Fibroblast of the aortic adventitia (primary cell): Measurements from ENCODE around the gene NMUR1. TPM values are rescaled to one million over a fixed set of nuclear protein-coding genes. Genes with fewer than 3 reads are reported as not detected.
"Not testable (repeated sequence)": the region's sequence is repeated elsewhere in the genome, so short reads cannot be mapped to it uniquely, and the experiment has no call there.

Experiments
- DNase-seq: peaks from one replicate; pipeline ENCODE4 v3.0.0-alpha.2; 2010; ENCODE audit warnings: low read depth
- H3K4me3 ChIP-seq: 2 replicates; pipeline ENCODE4 v1.5.1; 2011; ENCODE audit warnings: low read depth, mild to moderate bottlenecking, control low read depth, low read length, moderate library complexity
- CTCF ChIP-seq: IDR thresholded peaks from 2 replicates; pipeline ENCODE4 v1.5.1; 2011; ENCODE audit warnings: mild to moderate bottlenecking, low read length, control low read depth, inconsistent platforms; ENCODE audit not compliant: insufficient read depth
- total RNA-seq: library from RNA; depleted of rRNA; stranded (reverse); fragments of >200 nt; gene quantifications from 2 replicates; pipeline ENCODE4 v1.2.3, GENCODE V29; 2012; ENCODE audit warnings: low replicate concordance

Gene NMUR1
- not detected in 2 replicates for total RNA-seq

- no peak for DNase-seq
- TF ChIP-seq CTCF: peak; percentile 47
- H3K4me3 ChIP-seq: peak within 1 kb of the TSS; percentile 22
Measured at GRCh38 chr2:231530099-231531011, at the start of gene NMUR1. TSS of gene NMUR1 (minus strand) at chr2:231530445. CDS start at chr2:231530361, 84 bp downstream.

- H3K4me3 ChIP-seq: no peak overlapping the region
- DNase-seq: no peak
- TF ChIP-seq CTCF: no peak
Measured at GRCh38 chr2:231579560-231579959, 49.3 kb upstream of the NMUR1 start.

- DNase-seq, H3K4me3 ChIP-seq: not testable (repeated sequence)
Measured at GRCh38 chr2:231578655-231579054, 48.4 kb upstream of the NMUR1 start.

GRCh38 chr2:231576465-231576864 is 46.2 kb upstream of the NMUR1 start:
- no peak for TF ChIP-seq CTCF
- no peak overlapping the region for H3K4me3 ChIP-seq
- no peak for DNase-seq

- no peak overlapping the region for H3K4me3 ChIP-seq
- no peak for TF ChIP-seq CTCF
- no peak for DNase-seq
Measured at GRCh38 chr2:231575612-231576256, 45.5 kb upstream of the NMUR1 start.

GRCh38 chr2:231573698-231574421 is 43.6 kb upstream of the NMUR1 start:
- DNase-seq: no peak
- no peak for TF ChIP-seq CTCF
- H3K4me3 ChIP-seq: no peak overlapping the region

GRCh38 chr2:231573096-231573495 is 42.9 kb upstream of the NMUR1 start:
- TF ChIP-seq CTCF: no peak
- DNase-seq: no peak

More at GRCh38 chr2:231573096-231573495, 42.9 kb upstream of the NMUR1 start:
- H3K4me3 ChIP-seq: no peak overlapping the region
